ENCODE results near the gene PLK3. TPM values are rescaled to one million over a fixed set of nuclear protein-coding genes. Genes with fewer than 3 reads are reported as not detected.

The PLK3 gene
- total RNA-seq, 1 experiment from 2014 or later, result 68.0 TPM

DNA sequence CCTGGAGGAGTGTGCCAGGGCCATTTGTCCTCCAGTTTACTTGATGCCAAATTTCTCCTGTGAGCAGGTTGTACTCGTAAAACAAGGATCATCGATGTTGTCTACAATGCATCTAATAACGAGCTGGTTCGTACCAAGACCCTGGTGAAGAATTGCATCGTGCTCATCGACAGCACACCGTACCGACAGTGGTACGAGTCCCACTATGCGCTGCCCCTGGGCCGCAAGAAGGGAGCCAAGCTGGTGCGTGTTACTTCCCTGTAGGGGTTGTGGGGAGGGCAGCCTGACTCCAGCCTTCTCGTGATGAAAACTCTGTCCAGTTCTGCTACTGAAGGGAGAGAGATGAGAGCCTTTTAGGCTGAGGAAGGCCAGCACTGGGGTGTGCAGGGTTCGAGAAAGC lies 22.6 kb upstream of the PLK3 start:
- TF ChIP-seq CTCF (IDR thresholded peaks at IDR 0.05; ENCODE audit: unreplicated experiment), result no peak
- no peaks in the 10 kb centered on the region for H3K9me3 Mint-ChIP-seq (ENCODE audit: unreplicated experiment)
- intact Hi-C loops (cut with micrococcal nuclease), result no loop called here
- peaks cover 25% of the 10 kb centered on the region for H3K4me1 Mint-ChIP-seq (ENCODE audit: insufficient read depth, unreplicated experiment)
- POLR2A ChIA-PET, result interaction anchor here (0.7 to 4.8 kb wide), 12 partner anchors 9 to 1205 kb away, joined by 3 to 93 read pairs (median 8); partner anchors contain the start of genes BEST4, BTBD19, DYNLT4 and EIF2B3
- H3K27ac Mint-ChIP-seq (ENCODE audit: low read depth, unreplicated experiment), result peak overlapping the region; percentile 99
- CTCF ChIA-PET, result interaction anchor here (0.9 to 1.5 kb wide), 5 partner anchors 8 to 48 kb away, joined by 3 to 7 read pairs (median 3); no protein-coding TSS in a partner anchor
- no peak for DNase-seq (ENCODE audit: unreplicated experiment)
- H3K27me3 Mint-ChIP-seq (ENCODE audit: insufficient read depth, unreplicated experiment), result no peaks in the 10 kb centered on the region
- H3K4me3 Mint-ChIP-seq (ENCODE audit: unreplicated experiment), result peak overlapping the region; percentile 91
- BruUV-seq (replicated peaks), result no TSS peak
- peaks cover 78% of the 10 kb centered on the region for H3K36me3 Mint-ChIP-seq (ENCODE audit: insufficient read depth, unreplicated experiment)

GRCh38 chr1:44777969-44778635 lies 22.1 kb upstream of the PLK3 start:
- no TSS peak for BruUV-seq (replicated peaks)
- peaks cover 82% of the 10 kb centered on the region for H3K36me3 Mint-ChIP-seq (ENCODE audit: insufficient read depth, unreplicated experiment)
- H3K27me3 Mint-ChIP-seq (ENCODE audit: insufficient read depth, unreplicated experiment), result no peaks in the 10 kb centered on the region
- H3K4me3 Mint-ChIP-seq (ENCODE audit: unreplicated experiment), result peak overlapping the region; percentile 91
- no peaks in the 10 kb centered on the region for H3K9me3 Mint-ChIP-seq (ENCODE audit: unreplicated experiment)
- ChIA-PET POLR2A (interaction anchor here (1.2 to 4.8 kb wide), 9 partner anchors 9 to 233 kb away, joined by 3 to 93 read pairs (median 8); partner anchors contain the start of genes BEST4, BTBD19, DYNLT4 and HECTD3), CTCF (interaction anchor here (0.9 to 1.5 kb wide), 4 partner anchors 9 to 49 kb away, joined by 3 to 7 read pairs (median 3); no protein-coding TSS in a partner anchor)
- H3K27ac Mint-ChIP-seq (ENCODE audit: low read depth, unreplicated experiment), result no peak overlapping the region
- intact Hi-C loops (cut with micrococcal nuclease), result no loop called here
- TF ChIP-seq CTCF (IDR thresholded peaks at IDR 0.05; ENCODE audit: unreplicated experiment), result no peak
- H3K4me1 Mint-ChIP-seq (ENCODE audit: insufficient read depth, unreplicated experiment), result peaks cover 25% of the 10 kb centered on the region
- no peak for DNase-seq (ENCODE audit: unreplicated experiment)

GRCh38 chr1:44778705-44779576 lies 21.2 kb upstream of the PLK3 start:
- ChIA-PET POLR2A (interaction anchor here (0.7 to 4.8 kb wide), 9 partner anchors 11 to 772 kb away, joined by 3 to 93 read pairs (median 8); partner anchors contain the start of genes AKR1A1, BEST4, HECTD3 and PLK3), CTCF (interaction anchor here (1.0 to 3.5 kb wide), 4 partner anchors 8 to 49 kb away, joined by 3 to 14 read pairs (median 4); no protein-coding TSS in a partner anchor)
- peaks cover 25% of the 10 kb centered on the region for H3K4me1 Mint-ChIP-seq (ENCODE audit: insufficient read depth, unreplicated experiment)
- DNase-seq (ENCODE audit: unreplicated experiment), result no peak
- peak overlapping the region; percentile 37 for H3K4me3 Mint-ChIP-seq (ENCODE audit: unreplicated experiment)
- no peaks in the 10 kb centered on the region for H3K27me3 Mint-ChIP-seq (ENCODE audit: insufficient read depth, unreplicated experiment)
- TF ChIP-seq CTCF (IDR thresholded peaks at IDR 0.05; ENCODE audit: unreplicated experiment), result no peak
- peaks cover 82% of the 10 kb centered on the region for H3K36me3 Mint-ChIP-seq (ENCODE audit: insufficient read depth, unreplicated experiment)
- intact Hi-C loops (cut with micrococcal nuclease), result no loop called here
- H3K27ac Mint-ChIP-seq (ENCODE audit: low read depth, unreplicated experiment), result no peak overlapping the region
- no peaks in the 10 kb centered on the region for H3K9me3 Mint-ChIP-seq (ENCODE audit: unreplicated experiment)
- BruUV-seq (replicated peaks), result no TSS peak

Data from MCF 10A (cell line).